Measurements from ENCODE around the gene PROM1. TPM values are rescaled to one million over a fixed set of nuclear protein-coding genes. Genes with fewer than 3 reads are reported as not detected.

Gene PROM1
- total RNA-seq, 2 donors from 2014 or later = 5.2 to 8.1 TPM

- H3K9me3 ChIP-seq = no peaks in the 10 kb centered on the region
- H3K4me3 ChIP-seq = no peak overlapping the region
- no peak for TF ChIP-seq CTCF (IDR thresholded peaks at IDR 0.05)
- H3K27me3 ChIP-seq = no peaks in the 10 kb centered on the region
- no peaks in the 10 kb centered on the region for H3K4me1 ChIP-seq
- H3K27ac ChIP-seq = no peak overlapping the region
- H3K36me3 ChIP-seq = no peaks in the 10 kb centered on the region
- DNase-seq (ENCODE audit: low spot score) = no peak
Measured at GRCh38 chr4:15968551-15969300, 115.1 kb downstream of the PROM1 start.

DNA sequence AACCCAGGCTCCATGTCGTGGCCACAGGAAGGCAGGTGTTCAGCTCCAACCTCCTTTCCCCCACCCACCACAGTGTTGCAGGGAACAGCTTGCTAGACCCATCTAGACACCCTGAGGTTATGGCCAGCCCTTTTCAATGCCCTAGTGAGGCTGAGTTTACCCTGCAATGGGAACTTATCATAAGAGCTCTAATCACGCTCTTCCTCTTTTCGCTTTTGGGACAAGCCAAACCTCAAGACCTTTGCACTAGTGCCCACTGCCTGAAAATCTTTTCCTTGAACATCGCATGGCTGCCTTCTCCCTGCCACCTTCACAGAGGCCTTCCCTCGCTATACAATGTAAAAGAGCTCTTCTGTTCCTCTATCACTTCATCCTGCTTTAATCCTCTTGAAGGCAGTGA lies 118.5 kb downstream of the PROM1 start:
- DNase-seq (ENCODE audit: low spot score) = no peak
- no peaks in the 10 kb centered on the region for H3K27me3 ChIP-seq
- H3K9me3 ChIP-seq = no peaks in the 10 kb centered on the region
- H3K27ac ChIP-seq = no peak overlapping the region
- no peak overlapping the region for H3K4me3 ChIP-seq
- no peaks in the 10 kb centered on the region for H3K36me3 ChIP-seq
- no peak for TF ChIP-seq CTCF (IDR thresholded peaks at IDR 0.05)
- H3K4me1 ChIP-seq = no peaks in the 10 kb centered on the region

GRCh38 chr4:15964159-15964558 lies 119.7 kb downstream of the PROM1 start:
- Histone ChIP-seq H3K27me3 (no peaks in the 10 kb centered on the region), H3K36me3 (no peaks in the 10 kb centered on the region), H3K9me3 (no peaks in the 10 kb centered on the region), H3K4me3 (no peak overlapping the region), H3K27ac (no peak overlapping the region), H3K4me1 (no peaks in the 10 kb centered on the region)
- no peak for DNase-seq (ENCODE audit: low spot score)
- TF ChIP-seq CTCF (IDR thresholded peaks at IDR 0.05) = no peak

DNA sequence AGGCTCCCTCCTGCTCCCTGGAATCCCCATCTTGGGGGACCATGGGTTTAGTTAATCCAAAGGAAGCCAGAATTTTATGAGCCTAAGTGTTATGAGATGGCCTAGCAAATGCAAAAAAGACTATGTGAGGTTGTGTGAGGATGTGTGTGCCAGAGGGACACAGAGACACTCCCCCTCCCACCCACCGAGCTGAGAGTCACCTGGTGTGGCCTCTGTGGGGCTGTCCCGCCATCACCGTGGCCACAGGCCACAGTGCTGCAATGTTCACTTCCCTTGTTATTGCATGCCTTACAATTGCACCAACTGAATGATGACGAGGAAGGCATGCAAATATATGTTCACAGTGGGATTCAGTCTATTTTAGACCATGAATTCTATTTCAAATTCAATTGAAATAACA lies 120.2 kb downstream of the PROM1 start:
- no peak for DNase-seq (ENCODE audit: low spot score)
- no peaks in the 10 kb centered on the region for H3K27me3 ChIP-seq
- no peak for TF ChIP-seq CTCF (IDR thresholded peaks at IDR 0.05)
- H3K4me1 ChIP-seq = no peaks in the 10 kb centered on the region
- no peak overlapping the region for H3K27ac ChIP-seq
- no peaks in the 10 kb centered on the region for H3K9me3 ChIP-seq
- no peaks in the 10 kb centered on the region for H3K36me3 ChIP-seq
- H3K4me3 ChIP-seq = no peak overlapping the region

- Histone ChIP-seq H3K27ac (no peak within 1 kb of the TSS), H3K4me1 (no peaks in the 10 kb centered on the region), H3K9me3 (no peaks in the 10 kb centered on the region), H3K4me3 (no peak within 1 kb of the TSS), H3K27me3 (no peaks in the 10 kb centered on the region), H3K36me3 (no peaks in the 10 kb centered on the region)
- peak; percentile 45 to 65 for TF ChIP-seq CTCF (IDR thresholded peaks at IDR 0.05)
- DNase-seq (ENCODE audit: low spot score) = no peak
Measured at GRCh38 chr4:15963001-15963451, 120.8 kb downstream of the PROM1 start, which contains the start of gene FGFBP2. TSS of gene FGFBP2 (minus strand) at chr4:15963175. CDS start at chr4:15963129, 46 bp downstream.
